ENCODE measurements around the gene TMPRSS9. TPM values are rescaled to one million over a fixed set of nuclear protein-coding genes. Genes with fewer than 3 reads are reported as not detected.

The TMPRSS9 gene
- total RNA-seq: not detected

GRCh38 chr19:2359992-2360685 is at the start of gene TMPRSS9:
TSS of gene TMPRSS9 (plus strand) at chr19:2360265. CDS start at chr19:2389786, 29,521 bp downstream.
- no peaks in the 10 kb centered on the region for H3K36me3 Mint-ChIP-seq (ENCODE audit: low read depth)
- CTCF ChIA-PET: no interaction called here

GRCh38 chr19:2311093-2311492 is 49.0 kb upstream of the TMPRSS9 start:
- CTCF ChIA-PET: no interaction called here
- peaks cover 33% of the 10 kb centered on the region for H3K27me3 Mint-ChIP-seq (ENCODE audit: low read depth)

More at GRCh38 chr19:2359992-2360685, at the start of gene TMPRSS9:
- no peaks in the 10 kb centered on the region for H3K9me3 Mint-ChIP-seq (ENCODE audit: insufficient read depth)
- no peak within 1 kb of the TSS for H3K27ac Mint-ChIP-seq
- H3K4me1 Mint-ChIP-seq (ENCODE audit: low read depth): peaks cover 5% of the 10 kb centered on the region
- no peak for DNase-seq
- peaks cover 10% of the 10 kb centered on the region for H3K27me3 Mint-ChIP-seq (ENCODE audit: low read depth)
- ATAC-seq: no peak
- POLR2A ChIA-PET: no interaction called here
- no peak within 1 kb of the TSS for H3K4me3 Mint-ChIP-seq

DNA sequence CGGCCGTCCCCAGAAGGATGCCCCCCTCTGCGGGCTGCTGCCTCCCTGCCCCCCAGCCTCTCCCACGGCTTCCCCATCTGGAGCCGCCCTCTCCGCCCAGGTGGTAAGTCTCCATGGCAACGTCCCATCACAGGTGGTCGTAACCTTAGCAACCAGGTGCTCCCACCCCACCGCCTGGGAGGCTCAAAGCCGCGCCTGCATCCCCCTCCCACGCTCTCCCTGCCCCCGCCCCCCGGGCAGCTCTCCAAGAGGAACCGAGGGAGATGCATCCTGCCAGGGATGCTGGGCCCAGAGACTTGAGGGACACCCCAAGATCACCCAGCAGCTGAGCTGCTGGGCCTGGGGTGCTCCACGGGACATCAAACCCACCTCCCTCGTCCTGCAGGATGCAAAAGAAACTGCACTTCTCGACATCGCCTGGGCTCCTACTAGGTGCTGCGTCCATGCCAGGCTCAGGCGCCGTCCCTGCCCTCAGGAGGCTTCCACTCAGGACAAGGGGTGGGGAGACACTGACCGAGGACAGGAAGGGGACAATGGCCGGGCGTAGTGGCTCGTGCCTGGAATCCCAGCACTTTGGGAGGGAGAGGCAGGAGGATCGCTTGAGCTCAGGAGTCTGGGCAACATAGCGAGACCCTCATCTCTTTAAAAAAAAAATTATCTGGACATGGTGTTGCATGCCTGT is 47.1 kb upstream of the TMPRSS9 start:
- POLR2A ChIA-PET: no interaction called here
- DNase-seq: no peak
- peak; percentile 12 for ATAC-seq
- Mint-ChIP-seq H3K27ac (no peak overlapping the region), H3K27me3 (ENCODE audit: low read depth) (peaks cover 25% of the 10 kb centered on the region), H3K4me1 (ENCODE audit: low read depth) (peaks cover 2% of the 10 kb centered on the region), H3K9me3 (ENCODE audit: insufficient read depth) (peaks cover 17% of the 10 kb centered on the region), H3K36me3 (ENCODE audit: low read depth) (peaks cover 4% of the 10 kb centered on the region), H3K4me3 (no peak overlapping the region)
- CTCF ChIA-PET: no interaction called here

More at GRCh38 chr19:2311093-2311492, 49.0 kb upstream of the TMPRSS9 start:
- no peak for DNase-seq
- peaks cover 17% of the 10 kb centered on the region for H3K9me3 Mint-ChIP-seq (ENCODE audit: insufficient read depth)
- no peak overlapping the region for H3K4me3 Mint-ChIP-seq
- no peak for ATAC-seq
- peaks cover 2% of the 10 kb centered on the region for H3K4me1 Mint-ChIP-seq (ENCODE audit: low read depth)
- POLR2A ChIA-PET: interaction anchor here (1.2 kb wide), 1 partner anchor 14 kb away, joined by 3 read pairs; no protein-coding TSS in a partner anchor
- peaks cover 4% of the 10 kb centered on the region for H3K36me3 Mint-ChIP-seq (ENCODE audit: low read depth)
- no peak overlapping the region for H3K27ac Mint-ChIP-seq

- ChIA-PET POLR2A (interaction anchor here (0.9 kb wide), 1 partner anchor 13 kb away, joined by 5 read pairs; the partner anchor contains the start of gene LSM7), CTCF (interaction anchor here (1.2 to 2.3 kb wide), 3 partner anchors 40 to 159 kb away, joined by 3 to 5 read pairs (median 4); no protein-coding TSS in a partner anchor)
- Mint-ChIP-seq H3K36me3 (ENCODE audit: low read depth) (peaks cover 4% of the 10 kb centered on the region), H3K4me1 (ENCODE audit: low read depth) (no peaks in the 10 kb centered on the region), H3K27me3 (ENCODE audit: low read depth) (peaks cover 13% of the 10 kb centered on the region), H3K4me3 (no peak overlapping the region), H3K27ac (no peak overlapping the region), H3K9me3 (ENCODE audit: insufficient read depth) (peaks cover 17% of the 10 kb centered on the region)
- no peak for ATAC-seq
- no peak for DNase-seq
Observed at GRCh38 chr19:2315121-2315817, 44.8 kb upstream of the TMPRSS9 start.

GRCh38 chr19:2315818-2316353 is 44.2 kb upstream of the TMPRSS9 start:
- H3K4me3 Mint-ChIP-seq: no peak overlapping the region
- POLR2A ChIA-PET: interaction anchor here (0.9 kb wide), 1 partner anchor 12 kb away, joined by 5 read pairs; the partner anchor contains the start of gene LSM7
- ATAC-seq: no peak

GRCh38 chr19:2317300-2317699 is 42.8 kb upstream of the TMPRSS9 start:
- peaks cover 4% of the 10 kb centered on the region for H3K36me3 Mint-ChIP-seq (ENCODE audit: low read depth)
- H3K27ac Mint-ChIP-seq: no peak overlapping the region
- ATAC-seq (no peak), DNase-seq (no peak)
- peaks cover 11% of the 10 kb centered on the region for H3K27me3 Mint-ChIP-seq (ENCODE audit: low read depth)
- H3K9me3 Mint-ChIP-seq (ENCODE audit: insufficient read depth): peaks cover 17% of the 10 kb centered on the region
- H3K4me1 Mint-ChIP-seq (ENCODE audit: low read depth): no peaks in the 10 kb centered on the region
- POLR2A ChIA-PET: interaction anchor here (0.7 kb wide), 1 partner anchor 10 kb away, joined by 3 read pairs; no protein-coding TSS in a partner anchor
- CTCF ChIA-PET: interaction anchor here (1.1 kb wide), 1 partner anchor 20 kb away, joined by 3 read pairs; no protein-coding TSS in a partner anchor
- no peak overlapping the region for H3K4me3 Mint-ChIP-seq

More at GRCh38 chr19:2315818-2316353, 44.2 kb upstream of the TMPRSS9 start:
- Mint-ChIP-seq H3K9me3 (ENCODE audit: insufficient read depth) (peaks cover 17% of the 10 kb centered on the region), H3K27ac (no peak overlapping the region), H3K27me3 (ENCODE audit: low read depth) (peaks cover 13% of the 10 kb centered on the region), H3K36me3 (ENCODE audit: low read depth) (peaks cover 4% of the 10 kb centered on the region), H3K4me1 (ENCODE audit: low read depth) (no peaks in the 10 kb centered on the region)
- peak; percentile 37 for DNase-seq
- CTCF ChIA-PET: interaction anchor here (1.1 to 2.3 kb wide), 3 partner anchors 18 to 160 kb away, joined by 3 to 5 read pairs (median 4); no protein-coding TSS in a partner anchor

- ATAC-seq (no peak), DNase-seq (no peak)
- peaks cover 10% of the 10 kb centered on the region for H3K27me3 Mint-ChIP-seq (ENCODE audit: low read depth)
- POLR2A ChIA-PET: no interaction called here
- H3K36me3 Mint-ChIP-seq (ENCODE audit: low read depth): peaks cover 4% of the 10 kb centered on the region
- CTCF ChIA-PET: no interaction called here
- no peaks in the 10 kb centered on the region for H3K4me1 Mint-ChIP-seq (ENCODE audit: low read depth)
- H3K4me3 Mint-ChIP-seq: no peak overlapping the region
- H3K9me3 Mint-ChIP-seq (ENCODE audit: insufficient read depth): peaks cover 17% of the 10 kb centered on the region
- no peak overlapping the region for H3K27ac Mint-ChIP-seq
Observed at GRCh38 chr19:2317756-2318155, 42.3 kb upstream of the TMPRSS9 start.

GRCh38 chr19:2318923-2319322 is 41.1 kb upstream of the TMPRSS9 start:
- Mint-ChIP-seq H3K27ac (no peak overlapping the region), H3K4me3 (no peak overlapping the region), H3K27me3 (ENCODE audit: low read depth) (peaks cover 7% of the 10 kb centered on the region), H3K36me3 (ENCODE audit: low read depth) (peaks cover 5% of the 10 kb centered on the region), H3K9me3 (ENCODE audit: insufficient read depth) (peaks cover 11% of the 10 kb centered on the region), H3K4me1 (ENCODE audit: low read depth) (no peaks in the 10 kb centered on the region)
- no peak for ATAC-seq
- POLR2A ChIA-PET: no interaction called here
- CTCF ChIA-PET: interaction anchor here (0.9 to 1.0 kb wide), 2 partner anchors 24 to 79 kb away, joined by 3 read pairs; no protein-coding TSS in a partner anchor
- no peak for DNase-seq

- no peak overlapping the region for H3K27ac Mint-ChIP-seq
- H3K36me3 Mint-ChIP-seq (ENCODE audit: low read depth): peaks cover 11% of the 10 kb centered on the region
- POLR2A ChIA-PET: no interaction called here
- DNase-seq: no peak
- no peak overlapping the region for H3K4me3 Mint-ChIP-seq
- peaks cover 7% of the 10 kb centered on the region for H3K27me3 Mint-ChIP-seq (ENCODE audit: low read depth)
- peaks cover 3% of the 10 kb centered on the region for H3K4me1 Mint-ChIP-seq (ENCODE audit: low read depth)
- peaks cover 7% of the 10 kb centered on the region for H3K9me3 Mint-ChIP-seq (ENCODE audit: insufficient read depth)
- CTCF ChIA-PET: interaction anchor here (1.0 kb wide), 1 partner anchor 25 kb away, joined by 3 read pairs; no protein-coding TSS in a partner anchor
- no peak for ATAC-seq
Observed at GRCh38 chr19:2319551-2319950, 40.5 kb upstream of the TMPRSS9 start.

GRCh38 chr19:2320049-2320448 is 40.0 kb upstream of the TMPRSS9 start:
- no peak overlapping the region for H3K27ac Mint-ChIP-seq
- peaks cover 6% of the 10 kb centered on the region for H3K4me1 Mint-ChIP-seq (ENCODE audit: low read depth)
- no peak for ATAC-seq
- ChIA-PET POLR2A (no interaction called here), CTCF (no interaction called here)
- H3K36me3 Mint-ChIP-seq (ENCODE audit: low read depth): peaks cover 8% of the 10 kb centered on the region
- no peak for DNase-seq
- H3K4me3 Mint-ChIP-seq: no peak overlapping the region
- peaks cover 3% of the 10 kb centered on the region for H3K27me3 Mint-ChIP-seq (ENCODE audit: low read depth)
- peaks cover 2% of the 10 kb centered on the region for H3K9me3 Mint-ChIP-seq (ENCODE audit: insufficient read depth)

DNA sequence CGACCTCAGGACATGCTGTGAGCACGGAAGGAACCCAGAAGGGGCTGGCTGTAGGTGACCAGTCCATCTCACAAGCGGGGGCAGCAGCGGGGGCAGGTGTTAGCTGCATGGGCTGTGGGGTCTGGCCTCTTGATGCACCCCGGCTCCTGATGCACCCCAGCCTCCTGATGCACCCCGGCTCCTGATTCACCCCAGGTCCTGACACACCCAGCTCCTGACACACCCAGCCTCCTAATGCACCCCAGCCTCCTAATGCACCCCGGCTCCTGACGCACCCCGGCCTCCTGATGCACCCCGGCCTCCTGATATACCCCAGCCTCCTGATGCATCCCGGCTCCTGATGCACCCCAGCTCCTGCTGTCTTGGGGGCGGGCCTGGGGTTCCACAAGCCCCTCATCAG is 39.1 kb upstream of the TMPRSS9 start:
- Mint-ChIP-seq H3K9me3 (ENCODE audit: insufficient read depth) (no peaks in the 10 kb centered on the region), H3K4me1 (ENCODE audit: low read depth) (peaks cover 14% of the 10 kb centered on the region), H3K27ac (no peak overlapping the region), H3K27me3 (ENCODE audit: low read depth) (no peaks in the 10 kb centered on the region), H3K36me3 (ENCODE audit: low read depth) (peaks cover 15% of the 10 kb centered on the region), H3K4me3 (no peak overlapping the region)
- ATAC-seq: no peak
- CTCF ChIA-PET: no interaction called here
- POLR2A ChIA-PET: interaction anchor here (0.6 kb wide), 1 partner anchor 108 kb away, joined by 3 read pairs; no protein-coding TSS in a partner anchor
- no peak for DNase-seq
